Retinal pigment epithelial cell (primary cell): ENCODE data around the gene C1QTNF5.

Experiments
- DNase-seq: peaks from one replicate; pipeline ENCODE4 v3.0.0-alpha.2; 2010; ENCODE audit warnings: low read depth
- H3K4me3 ChIP-seq: 2 replicates; pipeline ENCODE4 v1.5.1; 2011; ENCODE audit warnings: mild to moderate bottlenecking, low read length, control low read depth, moderate library complexity
- CTCF ChIP-seq: conservative IDR thresholded peaks from 2 replicates; pipeline ENCODE4 v1.5.1; 2011; ENCODE audit warnings: low read depth, low read length, control low read depth, inconsistent platforms

The C1QTNF5 gene

GRCh38 chr11:119337581-119338317 is 2.9 kb downstream of the C1QTNF5 start:
- TF ChIP-seq CTCF, result no peak
- no peak for DNase-seq
- peak overlapping the region; percentile 72 for H3K4me3 ChIP-seq

- no peak for TF ChIP-seq CTCF
- no peak for DNase-seq
- no peak overlapping the region for H3K4me3 ChIP-seq
Measured at GRCh38 chr11:119336744-119337469, 3.8 kb downstream of the C1QTNF5 start.

DNA sequence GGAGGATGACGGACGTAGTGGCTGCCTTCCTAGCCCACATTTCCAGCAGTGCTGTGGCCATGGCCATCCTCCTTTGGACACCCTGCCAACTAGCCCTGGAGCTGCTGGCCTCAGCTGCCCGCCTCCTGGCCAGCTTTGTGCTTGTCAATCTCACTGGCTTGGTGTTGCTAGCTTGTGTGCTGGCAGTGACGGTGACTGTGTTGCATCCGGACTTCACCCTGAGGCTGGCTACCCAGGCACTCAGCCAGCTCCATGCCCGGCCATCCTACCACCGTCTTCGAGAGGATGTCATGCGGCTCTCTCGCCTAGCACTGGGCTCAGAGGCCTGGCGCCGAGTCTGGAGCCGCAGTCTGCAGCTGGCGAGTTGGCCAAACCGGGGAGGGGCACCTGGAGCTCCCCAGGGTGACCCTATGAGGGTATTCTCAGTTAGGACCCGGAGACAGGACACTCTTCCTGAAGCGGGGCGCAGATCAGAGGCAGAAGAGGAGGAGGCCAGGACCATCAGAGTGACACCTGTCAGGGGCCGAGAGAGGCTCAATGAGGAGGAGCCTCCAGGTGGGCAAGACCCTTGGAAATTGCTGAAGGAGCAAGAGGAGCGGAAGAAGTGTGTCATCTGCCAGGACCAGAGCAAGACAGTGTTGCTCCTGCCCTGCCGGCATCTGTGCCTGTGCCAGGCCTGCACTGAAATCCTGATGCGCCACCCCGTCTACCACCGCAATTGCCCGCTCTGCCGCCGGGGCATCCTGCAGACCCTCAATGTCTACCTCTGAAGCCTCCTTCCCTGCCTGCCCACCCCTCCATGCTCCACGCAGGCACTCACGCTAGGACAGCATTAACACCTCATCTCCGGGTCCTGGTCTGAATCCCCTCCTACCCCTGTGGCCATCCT is 4.8 kb downstream of the C1QTNF5 start:
- TF ChIP-seq CTCF, result no peak
- H3K4me3 ChIP-seq, result peak overlapping the region; percentile 91
- DNase-seq, result no peak

GRCh38 chr11:119335091-119335654 is 5.5 kb downstream of the C1QTNF5 start:
- TF ChIP-seq CTCF, result no peak
- no peak for DNase-seq
- peak overlapping the region; percentile 91 for H3K4me3 ChIP-seq

- TF ChIP-seq CTCF, result no peak
- H3K4me3 ChIP-seq, result peak within 1 kb of the TSS; percentile 91
- DNase-seq, result peak; percentile 94
Measured at GRCh38 chr11:119334174-119334930, 6.3 kb downstream of the C1QTNF5 start, which contains the start of gene RNF26. Gene RNF26 (plus strand): TSS chr11:119334527. CDS start chr11:119335123, 596 bp downstream.

DNA sequence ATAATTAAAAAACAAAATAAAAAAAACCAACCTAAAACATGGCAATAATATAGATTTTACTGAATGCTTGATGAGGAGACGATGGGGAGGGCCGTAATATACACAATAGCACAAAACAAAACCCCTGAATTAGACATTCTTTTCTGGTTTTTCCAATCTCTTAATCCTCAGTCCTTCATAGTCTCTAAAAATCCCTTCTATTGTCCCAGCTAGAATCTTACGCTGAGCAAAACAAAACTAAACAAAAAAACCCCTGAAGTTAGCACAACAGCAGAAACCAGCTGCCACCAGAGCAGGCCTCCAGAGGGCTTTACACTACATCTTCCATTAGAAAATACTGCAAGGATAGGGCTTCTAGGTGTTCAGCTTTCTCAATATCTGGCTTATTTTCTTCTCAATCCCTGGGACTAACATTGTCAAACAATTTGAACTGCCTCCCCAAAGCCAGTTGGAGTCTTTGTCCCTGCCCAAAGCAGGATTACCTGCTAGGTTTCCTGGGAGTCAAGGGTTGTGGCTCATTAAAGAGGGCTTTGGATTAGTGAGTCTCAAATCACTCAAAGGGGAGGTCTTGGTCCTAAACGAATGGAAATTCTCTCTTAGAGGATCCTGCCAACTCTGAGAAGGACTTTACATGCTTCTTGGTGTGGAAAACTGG is 8.4 kb downstream of the C1QTNF5 start:
- DNase-seq, result no peak
- H3K4me3 ChIP-seq, result no peak overlapping the region
- no peak for TF ChIP-seq CTCF
